Ramos (cell line): ENCODE measurements around the gene CDHR3.

ENCODE experiments used
- in situ Hi-C: fragments of 300-500 bp; cut with MboI; formaldehyde crosslinking; loops from one replicate; pipeline ENCODE4 v1.14.3; 2022; ENCODE audit warnings: low sequenced_read_pairs; ENCODE audit not compliant: unreplicated experiment

CDHR3 gene

DNA sequence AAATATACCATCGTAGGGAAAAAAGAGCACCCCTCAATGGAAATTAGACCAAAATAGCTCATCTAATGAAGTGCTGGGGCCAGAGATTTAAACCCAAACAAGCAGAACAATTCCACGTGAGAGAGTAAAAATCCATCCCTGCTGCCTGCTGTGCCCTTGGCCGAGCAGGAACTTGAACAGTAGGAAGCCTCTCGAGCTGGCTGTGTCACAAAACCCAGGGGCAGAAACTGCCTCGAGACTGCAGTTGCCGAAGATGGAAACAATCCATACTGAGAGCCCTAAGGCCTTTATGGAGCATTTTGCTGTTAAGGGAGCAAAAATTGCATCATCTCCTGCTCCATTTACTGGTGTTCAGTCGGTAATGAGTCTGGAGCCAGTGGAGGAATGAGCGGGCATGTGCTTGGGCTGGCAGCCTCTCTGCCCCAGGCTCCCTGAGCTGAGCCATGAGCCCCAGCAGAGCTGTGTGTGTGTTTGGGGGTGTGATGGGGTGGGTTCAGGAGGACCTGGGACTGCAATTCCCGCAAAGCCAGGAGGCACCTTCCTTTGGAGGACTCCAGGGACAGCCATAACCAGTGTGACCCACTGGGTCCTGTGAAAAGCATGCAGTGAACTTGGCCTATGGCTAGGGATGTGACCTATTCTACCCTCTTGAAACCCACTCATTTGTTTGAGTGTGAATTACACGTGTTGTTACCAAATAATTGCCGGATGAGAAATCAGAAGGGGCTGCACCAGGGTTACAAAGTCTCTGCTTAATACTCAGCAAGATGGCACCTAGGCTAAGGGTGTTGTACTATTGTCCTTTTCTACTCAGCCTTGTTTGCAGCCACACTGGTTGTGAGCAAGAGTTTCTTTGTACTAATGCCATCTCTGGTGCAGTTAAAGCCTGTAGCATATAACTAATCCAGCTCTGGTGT, 58.3 kb downstream of the CDHR3 start:
- in situ Hi-C loops, result no loop called here

DNA sequence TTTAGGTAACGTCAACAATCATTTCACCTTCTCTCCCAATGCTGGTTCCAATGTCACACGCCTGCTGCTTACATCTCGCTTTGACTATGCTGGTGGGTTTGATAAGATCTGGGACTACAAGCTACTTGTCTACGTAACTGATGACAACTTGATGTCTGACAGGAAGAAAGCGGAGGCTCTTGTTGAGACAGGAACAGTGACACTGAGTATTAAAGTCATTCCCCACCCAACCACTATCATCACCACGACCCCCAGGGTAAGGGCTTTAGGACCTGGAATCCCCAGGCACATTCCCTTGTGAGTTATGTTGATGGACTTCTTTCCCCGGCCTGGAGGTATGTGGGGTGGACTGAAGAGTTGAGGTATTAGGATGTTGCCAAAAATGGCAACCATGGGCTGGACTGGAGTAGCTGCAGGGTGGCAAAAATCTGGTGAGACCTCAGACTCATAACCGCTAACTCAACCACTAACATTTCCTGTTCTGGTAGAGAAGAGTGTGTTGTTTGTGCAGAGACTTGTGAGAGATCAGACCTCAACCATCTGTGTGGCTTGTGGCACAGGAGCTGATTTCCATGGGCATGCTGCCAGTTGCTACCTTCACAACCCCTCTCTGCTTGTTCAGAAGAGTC, 59.2 kb downstream of the CDHR3 start:
- in situ Hi-C loops, result no loop called here

DNA sequence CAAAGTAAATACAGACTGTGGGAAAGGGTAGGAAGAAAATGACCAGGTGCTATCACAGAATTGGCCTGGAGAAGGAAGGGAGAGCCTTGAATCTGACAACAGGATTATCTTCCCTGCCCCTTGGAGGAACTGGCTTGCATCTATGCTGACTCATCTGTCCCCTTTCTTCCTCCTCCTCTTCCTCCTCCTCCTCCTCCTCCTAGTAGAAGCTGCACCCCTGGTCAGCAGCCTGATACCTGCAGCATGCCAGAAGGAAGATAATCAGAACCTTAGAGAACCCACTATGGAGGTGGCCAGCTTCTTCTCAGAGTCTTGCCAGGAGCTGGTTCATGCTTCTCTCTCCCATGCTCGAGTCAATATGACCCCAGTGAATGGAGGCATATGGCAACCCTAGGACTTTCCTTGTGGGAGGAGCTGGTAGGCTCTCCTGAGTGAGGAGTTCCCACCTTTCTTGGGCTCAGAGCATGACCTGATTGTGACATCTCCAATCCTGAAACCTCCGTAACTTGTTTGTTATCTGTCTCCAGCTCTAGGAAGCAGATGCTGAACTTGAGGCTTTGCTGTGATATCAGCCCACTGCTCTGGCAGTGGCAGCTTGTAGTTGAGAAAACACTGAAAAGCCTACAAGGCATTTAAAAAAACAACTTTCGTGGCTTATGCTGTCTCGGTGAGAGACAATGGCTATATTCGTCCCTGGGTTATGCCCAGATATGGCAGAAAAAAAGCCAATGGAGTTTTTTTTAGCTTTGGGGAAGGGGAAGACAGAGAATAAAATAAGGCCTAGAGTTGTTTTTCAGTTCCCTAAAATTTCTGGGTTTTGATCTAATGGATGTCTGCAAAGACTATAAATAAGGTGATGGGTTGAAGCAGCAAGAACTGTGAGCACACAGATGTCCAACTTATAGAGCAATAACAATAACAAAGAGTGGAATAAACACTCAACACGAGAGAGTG, 60.6 kb downstream of the CDHR3 start:
- in situ Hi-C loops, result no loop called here

DNA sequence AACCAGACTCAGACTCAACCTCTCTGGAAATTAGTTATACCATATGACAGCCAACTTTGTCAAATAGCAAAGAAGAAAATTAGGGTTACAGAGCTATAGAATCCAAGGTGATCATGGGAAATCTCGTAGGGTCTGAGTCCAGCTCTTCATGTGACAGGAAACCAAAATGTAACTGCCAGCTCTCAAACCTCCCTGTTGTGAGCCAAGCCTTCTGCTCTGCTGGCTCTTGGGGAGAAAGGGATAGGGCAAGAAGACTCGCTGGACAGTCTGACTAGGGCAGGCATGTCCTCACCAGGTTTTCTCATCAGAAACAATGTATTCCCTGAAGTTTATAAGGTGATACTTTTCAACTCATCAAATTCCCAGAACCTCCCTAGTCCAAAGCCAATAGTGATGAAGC, 63.0 kb downstream of the CDHR3 start:
- in situ Hi-C loops, result no loop called here

DNA sequence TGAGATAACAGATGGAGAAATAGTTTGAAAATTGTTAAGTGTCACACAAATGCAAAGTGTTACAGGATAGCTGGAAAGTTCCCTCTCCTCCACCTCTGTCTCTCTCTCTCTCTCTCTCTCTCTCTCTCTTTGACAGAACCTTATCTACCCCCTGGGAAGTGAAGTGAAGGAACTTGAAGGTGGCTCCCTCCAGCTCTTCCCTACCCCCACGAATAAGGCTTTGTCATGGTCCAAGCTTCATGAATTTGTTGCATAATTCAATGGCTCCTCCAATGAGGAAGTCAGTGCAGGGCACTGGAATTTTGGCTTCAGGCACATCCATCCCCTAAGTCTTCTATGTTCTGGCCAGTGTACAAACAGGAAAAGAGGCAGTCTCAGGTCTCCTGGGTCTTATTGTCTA, 66.4 kb downstream of the CDHR3 start:
- in situ Hi-C loops, result no loop called here

GRCh38 chr7:106029941-106030340, 66.9 kb downstream of the CDHR3 start:
- in situ Hi-C loops, result no loop called here

GRCh38 chr7:106031300-106032035, 68.4 kb downstream of the CDHR3 start:
- in situ Hi-C loops, result no loop called here

- in situ Hi-C loops, result no loop called here
Measured at GRCh38 chr7:106032295-106032694, 69.2 kb downstream of the CDHR3 start.

DNA sequence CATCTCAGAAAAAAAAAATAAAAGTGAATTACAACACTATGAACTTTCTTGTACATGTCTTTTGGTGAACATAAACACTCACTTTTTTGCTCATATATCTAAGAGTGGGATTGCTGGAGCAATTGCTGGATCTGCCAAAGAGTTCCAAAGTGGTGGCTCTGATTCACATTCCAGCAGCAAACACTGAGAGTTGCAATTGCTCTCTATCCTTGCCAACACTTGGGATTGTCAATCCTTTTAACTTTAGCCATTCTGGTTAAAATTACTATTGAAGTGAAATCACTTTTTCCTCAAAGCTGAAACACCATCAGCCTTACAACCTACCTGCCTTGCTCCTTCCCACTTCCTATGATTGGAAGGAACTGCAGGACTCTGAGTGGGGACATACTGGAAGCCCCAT, 70.7 kb downstream of the CDHR3 start:
- in situ Hi-C loops, result no loop called here

DNA sequence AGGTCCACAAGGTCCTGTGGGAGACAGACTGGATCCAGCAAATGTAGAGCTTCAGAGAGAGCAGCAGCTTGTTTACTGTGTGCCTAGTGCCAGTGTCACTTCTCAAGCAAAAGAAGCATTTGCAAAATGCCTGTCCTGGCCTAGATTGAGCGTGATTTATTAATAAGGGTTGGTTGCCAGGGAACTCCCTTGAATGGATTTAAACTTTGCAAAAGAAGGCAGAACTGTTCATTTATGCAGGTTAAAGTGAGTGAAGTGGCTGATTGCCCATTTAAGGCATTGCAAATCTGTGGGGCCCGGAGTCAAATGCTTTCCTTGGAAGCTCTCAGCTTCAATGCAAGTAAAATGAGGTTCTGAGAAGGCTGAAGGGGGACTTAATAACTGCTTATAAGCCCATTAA, 71.3 kb downstream of the CDHR3 start:
- in situ Hi-C loops, result no loop called here

DNA sequence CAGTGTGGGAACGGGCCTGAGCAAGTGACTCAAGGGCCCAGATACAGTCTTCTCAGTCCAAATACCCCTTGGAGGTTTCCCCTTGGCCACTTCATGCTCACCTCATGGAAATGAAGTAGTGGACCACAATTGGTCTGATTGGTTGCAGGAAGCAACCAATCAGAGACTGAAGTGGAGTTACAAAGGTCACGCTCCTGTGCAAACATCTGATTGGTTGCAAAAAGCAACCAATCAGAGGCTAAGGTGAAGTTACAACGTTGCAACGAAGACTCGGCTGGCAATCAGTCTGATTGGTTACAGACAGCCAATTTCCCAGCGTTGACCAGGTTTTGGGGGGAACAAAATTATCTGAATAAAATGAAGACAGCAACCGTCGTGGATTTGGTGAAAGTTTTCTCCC, 72.5 kb downstream of the CDHR3 start:
- in situ Hi-C loops, result no loop called here

- in situ Hi-C loops, result no loop called here
Measured at GRCh38 chr7:106036004-106036403, 72.9 kb downstream of the CDHR3 start.

- in situ Hi-C loops, result no loop called here
Measured at GRCh38 chr7:106037489-106038176, 74.6 kb downstream of the CDHR3 start.

- in situ Hi-C loops, result no loop called here
Measured at GRCh38 chr7:106038289-106038688, 75.2 kb downstream of the CDHR3 start.

DNA sequence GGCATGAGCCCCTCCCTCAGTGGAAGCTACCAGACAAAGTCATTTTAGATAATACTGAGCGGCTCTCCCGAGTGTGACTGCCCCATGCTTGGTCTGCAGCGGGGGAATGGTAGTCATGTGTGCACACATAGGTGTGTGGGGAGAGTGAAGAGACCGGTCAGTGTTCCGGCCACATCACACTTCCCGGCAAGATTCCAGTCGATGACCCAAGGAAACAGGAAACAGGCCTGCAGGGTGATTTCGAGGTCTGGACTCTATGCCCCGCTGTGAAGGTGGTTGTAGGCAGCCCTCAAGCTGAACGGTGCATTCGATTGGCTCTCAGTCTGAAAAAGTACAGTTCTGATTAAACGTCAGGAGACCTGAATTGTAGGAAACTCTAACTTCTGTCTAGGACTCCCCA, 75.9 kb downstream of the CDHR3 start:
- in situ Hi-C loops, result no loop called here

- in situ Hi-C loops, result loop anchor here (5.0 to 10.0 kb wide), 3 partner anchors 102 to 355 kb away; no protein-coding TSS in a partner anchor
Measured at GRCh38 chr7:106039486-106040060, 76.5 kb downstream of the CDHR3 start.

DNA sequence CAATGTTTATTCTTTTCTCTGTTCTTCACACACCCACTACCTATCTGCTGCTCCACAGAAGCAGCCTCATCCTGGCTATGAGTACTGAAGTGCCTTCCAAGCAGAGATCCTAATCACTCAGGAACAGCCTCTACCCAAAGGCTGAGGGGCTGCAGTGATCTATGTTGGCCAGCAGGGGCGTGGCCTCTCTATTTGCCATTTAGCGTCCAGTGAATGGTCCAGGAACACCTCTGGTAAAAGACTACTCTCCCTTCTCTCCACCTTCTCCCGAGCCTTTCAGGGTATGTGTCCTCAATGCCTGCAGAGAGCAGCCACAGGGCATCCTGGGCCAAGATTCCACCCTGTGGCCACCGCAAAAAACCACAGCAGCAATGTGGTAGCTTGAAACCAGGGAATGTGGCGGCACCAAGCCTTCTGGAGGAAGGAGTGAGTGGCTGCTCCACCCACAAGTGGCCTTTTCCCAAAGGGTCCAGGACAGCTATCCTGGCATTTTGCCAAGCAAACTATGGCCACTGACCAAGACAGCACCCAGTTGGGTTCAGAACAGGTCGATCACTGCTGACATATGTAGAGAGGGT, 78.2 kb downstream of the CDHR3 start:
- in situ Hi-C loops, result loop anchor here (5.0 to 10.0 kb wide), 3 partner anchors 104 to 356 kb away; no protein-coding TSS in a partner anchor

DNA sequence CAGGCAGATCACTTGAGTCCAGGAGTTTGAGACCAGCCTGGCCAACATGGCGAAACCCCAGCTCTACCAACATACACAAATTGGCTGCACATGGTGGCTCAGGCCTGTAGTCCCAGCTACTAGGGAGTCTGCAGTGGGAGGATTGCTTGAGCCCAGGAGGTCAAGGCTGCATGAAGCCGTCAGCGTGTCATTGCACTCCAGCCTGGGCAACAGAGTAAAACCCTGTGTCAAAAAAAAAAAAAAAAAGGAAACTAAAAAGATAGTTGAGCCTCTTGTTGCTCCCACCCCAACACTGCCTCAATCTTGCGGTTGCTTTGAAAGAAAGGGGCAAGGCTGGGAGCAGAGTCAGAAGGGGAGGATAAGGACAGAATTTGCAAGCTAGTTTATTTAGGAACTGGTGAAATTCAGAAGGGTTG, 79.1 kb downstream of the CDHR3 start:
- in situ Hi-C loops, result loop anchor here (5.0 to 10.0 kb wide), 3 partner anchors 105 to 357 kb away; no protein-coding TSS in a partner anchor
